Activated CD8-positive, alpha-beta T cell treated with anti-CD3 and anti-CD28 coated beads for 36 hours (primary cell): ENCODE measurements around the gene ACSF2. TPM values are rescaled to one million over a fixed set of nuclear protein-coding genes. Genes with fewer than 3 reads are reported as not detected.
A peak's percentile ranks its signal among the peaks of the same experiment; 100 is the strongest.

Experiments
- ATAC-seq: fragments of 200-7000 bp; cut with Tn5 transposase; one replicate; pipeline ENCODE4 v1.10.0; 2021; ENCODE audit warnings: mild to moderate bottlenecking, moderate library complexity
- CTCF ChIA-PET: fragments of 350-600 bp; sonication (Branson Sonifier 250); formaldehyde crosslinking; loops from one replicate; lab custom pipeline; 2021; ENCODE audit warnings: antibody characterized with exemption; lab: Charles Lee
- POLR2A ChIA-PET: fragments of 350-600 bp; sonication (Branson Sonifier 250); formaldehyde crosslinking; loops from one replicate; lab custom pipeline; 2021; ENCODE audit warnings: antibody characterized with exemption; lab: Charles Lee
- DNase-seq: peaks from one replicate; pipeline ENCODE4 v3.0.0-alpha.2; 2020
- H3K27ac Mint-ChIP-seq: one replicate; pipeline ENCODE4 v1.8.0; 2021; ENCODE audit warnings: mild to moderate bottlenecking, mixed read lengths
- H3K27me3 Mint-ChIP-seq: one replicate; pipeline ENCODE4 v1.8.0; 2021; ENCODE audit warnings: mixed read lengths
- H3K36me3 Mint-ChIP-seq: one replicate; pipeline ENCODE4 v1.8.0; 2021; ENCODE audit warnings: low read depth, mixed read lengths
- H3K4me1 Mint-ChIP-seq: one replicate; pipeline ENCODE4 v1.8.0; 2021; ENCODE audit warnings: low read depth, mixed read lengths
- H3K4me3 Mint-ChIP-seq: one replicate; pipeline ENCODE4 v1.8.0; 2021; ENCODE audit warnings: mild to moderate bottlenecking, moderate library complexity, mixed read lengths
- H3K9me3 Mint-ChIP-seq: one replicate; pipeline ENCODE4 v1.8.0; 2021; ENCODE audit warnings: mixed read lengths
- intact Hi-C: fragments of 100-400 bp; cut with micrococcal nuclease; formaldehyde crosslinking; loops from one replicate; pipeline ENCODE4 v1.10.0; 2022
- total RNA-seq, 2 experiments: library from RNA; stranded (reverse); gene quantifications; one replicate each; pipeline ENCODE4 v1.2.3, GENCODE V29; 2021
- TF ChIP-seq, protein P1 (sequence below): fragments of 200-600 bp; IDR thresholded peaks from one replicate; pipeline ENCODE4 v1.8.0; 2022; ENCODE audit warnings: antibody characterized with exemption, mild to moderate bottlenecking

Gene ACSF2
- total RNA-seq, 2 experiments from 2014 or later, result 14.5 to 17.5 TPM

DNA sequence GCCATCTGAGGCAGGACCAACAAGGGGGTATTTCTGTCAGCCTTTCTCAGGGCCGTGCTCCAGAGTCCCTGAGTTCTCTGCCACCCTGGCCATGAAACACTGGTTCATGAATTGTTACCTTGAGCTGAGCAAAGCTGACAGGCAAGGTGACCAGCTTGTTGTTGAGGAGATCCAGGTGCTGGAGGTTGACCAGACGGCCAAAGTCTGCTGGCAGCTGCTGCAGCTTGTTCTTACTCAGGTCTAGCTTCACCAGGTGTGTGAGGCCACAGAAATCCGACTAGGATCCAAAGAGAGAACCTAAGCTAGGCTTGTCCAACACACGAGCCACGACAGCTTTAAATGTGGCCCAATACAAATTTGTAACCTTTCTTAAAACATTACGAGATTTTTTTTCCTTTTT is 33.4 kb upstream of the ACSF2 start:
- CTCF ChIA-PET, result interaction anchor here (5.4 kb wide), 1 partner anchor 31 kb away, joined by 23 read pairs; no protein-coding TSS in a partner anchor
- Mint-ChIP-seq H3K4me1 (peaks cover 28% of the 10 kb centered on the region), H3K9me3 (no peaks in the 10 kb centered on the region), H3K36me3 (peaks cover 63% of the 10 kb centered on the region), H3K27me3 (no peaks in the 10 kb centered on the region), H3K27ac (no peak overlapping the region), H3K4me3 (no peak overlapping the region)
- intact Hi-C loops, result no loop called here
- TF ChIP-seq, protein P1, sequence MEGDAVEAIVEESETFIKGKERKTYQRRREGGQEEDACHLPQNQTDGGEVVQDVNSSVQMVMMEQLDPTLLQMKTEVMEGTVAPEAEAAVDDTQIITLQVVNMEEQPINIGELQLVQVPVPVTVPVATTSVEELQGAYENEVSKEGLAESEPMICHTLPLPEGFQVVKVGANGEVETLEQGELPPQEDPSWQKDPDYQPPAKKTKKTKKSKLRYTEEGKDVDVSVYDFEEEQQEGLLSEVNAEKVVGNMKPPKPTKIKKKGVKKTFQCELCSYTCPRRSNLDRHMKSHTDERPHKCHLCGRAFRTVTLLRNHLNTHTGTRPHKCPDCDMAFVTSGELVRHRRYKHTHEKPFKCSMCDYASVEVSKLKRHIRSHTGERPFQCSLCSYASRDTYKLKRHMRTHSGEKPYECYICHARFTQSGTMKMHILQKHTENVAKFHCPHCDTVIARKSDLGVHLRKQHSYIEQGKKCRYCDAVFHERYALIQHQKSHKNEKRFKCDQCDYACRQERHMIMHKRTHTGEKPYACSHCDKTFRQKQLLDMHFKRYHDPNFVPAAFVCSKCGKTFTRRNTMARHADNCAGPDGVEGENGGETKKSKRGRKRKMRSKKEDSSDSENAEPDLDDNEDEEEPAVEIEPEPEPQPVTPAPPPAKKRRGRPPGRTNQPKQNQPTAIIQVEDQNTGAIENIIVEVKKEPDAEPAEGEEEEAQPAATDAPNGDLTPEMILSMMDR, result no peak
- no peak for ATAC-seq
- no peak for DNase-seq
- POLR2A ChIA-PET, result interaction anchor here (0.6 to 1.5 kb wide), 4 partner anchors 11 to 46 kb away, joined by 3 to 5 read pairs (median 3); partner anchors contain the start of genes EME1, MRPL27 and XYLT2

- ChIA-PET POLR2A (interaction anchor here (0.9 to 1.3 kb wide), 2 partner anchors 9 to 32 kb away, joined by 3 to 4 read pairs; no protein-coding TSS in a partner anchor), CTCF (interaction anchor here (5.4 kb wide), 1 partner anchor 32 kb away, joined by 23 read pairs; no protein-coding TSS in a partner anchor)
- H3K4me1 Mint-ChIP-seq, result peaks cover 30% of the 10 kb centered on the region
- TF ChIP-seq, protein P1, result no peak
- H3K27me3 Mint-ChIP-seq, result no peaks in the 10 kb centered on the region
- DNase-seq, result no peak
- H3K4me3 Mint-ChIP-seq, result no peak overlapping the region
- ATAC-seq, result no peak
- H3K9me3 Mint-ChIP-seq, result no peaks in the 10 kb centered on the region
- peaks cover 53% of the 10 kb centered on the region for H3K36me3 Mint-ChIP-seq
- no peak overlapping the region for H3K27ac Mint-ChIP-seq
- intact Hi-C loops, result no loop called here
Observed at GRCh38 chr17:50393700-50394099, 32.3 kb upstream of the ACSF2 start.

GRCh38 chr17:50394711-50395110 is 31.3 kb upstream of the ACSF2 start:
- CTCF ChIA-PET, result no interaction called here
- Mint-ChIP-seq H3K27me3 (no peaks in the 10 kb centered on the region), H3K4me3 (peak overlapping the region; percentile 89), H3K27ac (no peak overlapping the region), H3K4me1 (peaks cover 30% of the 10 kb centered on the region), H3K9me3 (peaks cover under 1% of the 10 kb centered on the region), H3K36me3 (peaks cover 51% of the 10 kb centered on the region)
- intact Hi-C loops, result no loop called here
- DNase-seq (no peak), ATAC-seq (no peak)
- POLR2A ChIA-PET, result interaction anchor here (0.7 to 2.8 kb wide), 3 partner anchors 10 to 15 kb away, joined by 3 to 22 read pairs (median 3); no protein-coding TSS in a partner anchor
- TF ChIP-seq, protein P1, result no peak

- DNase-seq, result peak; percentile 58
- intact Hi-C loops, result no loop called here
- Mint-ChIP-seq H3K27ac (peak overlapping the region; percentile 90), H3K36me3 (peaks cover 40% of the 10 kb centered on the region), H3K4me1 (peaks cover 30% of the 10 kb centered on the region), H3K4me3 (peak overlapping the region; percentile 89), H3K27me3 (no peaks in the 10 kb centered on the region), H3K9me3 (peaks cover 3% of the 10 kb centered on the region)
- peak; percentile 25 for ATAC-seq
- CTCF ChIA-PET, result interaction anchor here (0.6 to 5.2 kb wide), 36 partner anchors 8 to 768 kb away, joined by 3 to 74 read pairs (median 6); partner anchors contain the start of genes ACSF2, COL1A1, EME1 and LUC7L3
- TF ChIP-seq, protein P1, result no peak
- POLR2A ChIA-PET, result interaction anchor here (0.6 to 3.2 kb wide), 20 partner anchors 8 to 82 kb away, joined by 3 to 22 read pairs (median 6); partner anchors contain the start of genes EME1, MRPL27, RSAD1 and XYLT2
Observed at GRCh38 chr17:50396261-50397110, 29.5 kb upstream of the ACSF2 start.
